ENCODE measurements around the gene LHX8.

The LHX8 gene

GRCh38 chr1:75132812-75133619 lies 1.2 kb upstream of the LHX8 start:
- Histone ChIP-seq H3K9ac (ENCODE audit: low read length in 5 of 5) (no peak overlapping the region), H3K36me3 (ENCODE audit: control insufficient read depth in 5 of 5, insufficient read depth in 5 of 5, low read length in 5 of 5) (no peaks in the 10 kb centered on the region), H3K4me1 (ENCODE audit: control insufficient read depth in 5 of 5, insufficient read depth in 5 of 5, low read length in 5 of 5) (peaks cover 0 to 22% (median 18%) of the 10 kb centered on the region in 5 donors), H3K27ac (ENCODE audit: low read depth, low read length) (no peak overlapping the region), H3K4me3 (ENCODE audit: low read depth in 1 of 5, low read length in 5 of 5) (no peak overlapping the region), H3K27me3 (ENCODE audit: control insufficient read depth in 5 of 5, insufficient read depth in 4 of 5, low read length in 5 of 5) (peaks cover 72 to 97% (median 93%) of the 10 kb centered on the region in 5 donors), H3K9me3 (ENCODE audit: control insufficient read depth in 5 of 5, low read length in 5 of 5) (no peaks in the 10 kb centered on the region)

GRCh38 chr1:75134647-75135572 lies 722 bp downstream of the LHX8 start:
- peak overlapping the region; percentile 44 to 55 (median 52) for H3K4me3 ChIP-seq (ENCODE audit: low read depth in 1 of 5, low read length in 5 of 5)
- H3K27me3 ChIP-seq (ENCODE audit: control insufficient read depth in 5 of 5, insufficient read depth in 4 of 5, low read length in 5 of 5): peaks cover 53 to 83% (median 78%) of the 10 kb centered on the region in 5 donors
- H3K9ac ChIP-seq (ENCODE audit: low read length in 5 of 5): no peak overlapping the region
- H3K27ac ChIP-seq (ENCODE audit: low read depth, low read length): no peak overlapping the region
- no peaks in the 10 kb centered on the region for H3K9me3 ChIP-seq (ENCODE audit: control insufficient read depth in 5 of 5, low read length in 5 of 5)
- H3K36me3 ChIP-seq (ENCODE audit: control insufficient read depth in 5 of 5, insufficient read depth in 5 of 5, low read length in 5 of 5): no peaks in the 10 kb centered on the region
- peaks cover 0 to 22% (median 18%) of the 10 kb centered on the region in 5 donors for H3K4me1 ChIP-seq (ENCODE audit: control insufficient read depth in 5 of 5, insufficient read depth in 5 of 5, low read length in 5 of 5)

- H3K27me3 ChIP-seq (ENCODE audit: control insufficient read depth in 5 of 5, insufficient read depth in 4 of 5, low read length in 5 of 5): peaks cover 46 to 79% (median 74%) of the 10 kb centered on the region in 5 donors
- no peak overlapping the region for H3K27ac ChIP-seq (ENCODE audit: low read depth, low read length)
- H3K36me3 ChIP-seq (ENCODE audit: control insufficient read depth in 5 of 5, insufficient read depth in 5 of 5, low read length in 5 of 5): no peaks in the 10 kb centered on the region
- no peaks in the 10 kb centered on the region for H3K9me3 ChIP-seq (ENCODE audit: control insufficient read depth in 5 of 5, low read length in 5 of 5)
- peaks cover 0 to 22% (median 18%) of the 10 kb centered on the region in 5 donors for H3K4me1 ChIP-seq (ENCODE audit: control insufficient read depth in 5 of 5, insufficient read depth in 5 of 5, low read length in 5 of 5)
- H3K4me3 ChIP-seq (ENCODE audit: low read depth in 1 of 5, low read length in 5 of 5): peak overlapping the region; percentile 44 to 55 (median 52)
- no peak overlapping the region for H3K9ac ChIP-seq (ENCODE audit: low read length in 5 of 5)
These were observed 1.5 kb downstream of the LHX8 start for GRCh38 chr1:75135573-75136194.

- H3K27ac ChIP-seq (ENCODE audit: low read depth, low read length): no peak overlapping the region
- H3K27me3 ChIP-seq (ENCODE audit: control insufficient read depth in 5 of 5, insufficient read depth in 4 of 5, low read length in 5 of 5): peaks cover 40 to 73% (median 67%) of the 10 kb centered on the region in 5 donors
- H3K4me1 ChIP-seq (ENCODE audit: control insufficient read depth in 5 of 5, insufficient read depth in 5 of 5, low read length in 5 of 5): peaks cover 0 to 22% (median 18%) of the 10 kb centered on the region in 5 donors
- H3K9ac ChIP-seq (ENCODE audit: low read length in 5 of 5): no peak overlapping the region
- peak overlapping the region in 2 of 5 donors; percentile 34 to 57 for H3K4me3 ChIP-seq (ENCODE audit: low read depth in 1 of 5, low read length in 5 of 5)
- no peaks in the 10 kb centered on the region for H3K36me3 ChIP-seq (ENCODE audit: control insufficient read depth in 5 of 5, insufficient read depth in 5 of 5, low read length in 5 of 5)
- H3K9me3 ChIP-seq (ENCODE audit: control insufficient read depth in 5 of 5, low read length in 5 of 5): no peaks in the 10 kb centered on the region
These were observed 2.1 kb downstream of the LHX8 start for GRCh38 chr1:75136195-75136815.

- H3K9ac ChIP-seq (ENCODE audit: low read length in 5 of 5): no peak overlapping the region
- H3K27ac ChIP-seq (ENCODE audit: low read depth, low read length): no peak overlapping the region
- H3K4me1 ChIP-seq (ENCODE audit: control insufficient read depth in 5 of 5, insufficient read depth in 5 of 5, low read length in 5 of 5): peaks cover 0 to 22% (median 18%) of the 10 kb centered on the region in 5 donors
- no peaks in the 10 kb centered on the region for H3K36me3 ChIP-seq (ENCODE audit: control insufficient read depth in 5 of 5, insufficient read depth in 5 of 5, low read length in 5 of 5)
- H3K9me3 ChIP-seq (ENCODE audit: control insufficient read depth in 5 of 5, low read length in 5 of 5): no peaks in the 10 kb centered on the region
- peaks cover 32 to 65% (median 60%) of the 10 kb centered on the region in 5 donors for H3K27me3 ChIP-seq (ENCODE audit: control insufficient read depth in 5 of 5, insufficient read depth in 4 of 5, low read length in 5 of 5)
- H3K4me3 ChIP-seq (ENCODE audit: low read depth in 1 of 5, low read length in 5 of 5): no peak overlapping the region
These were observed 2.9 kb downstream of the LHX8 start for GRCh38 chr1:75136921-75137641.

- H3K4me1 ChIP-seq (ENCODE audit: control insufficient read depth in 5 of 5, insufficient read depth in 5 of 5, low read length in 5 of 5): no peaks in the 10 kb centered on the region
- H3K9me3 ChIP-seq (ENCODE audit: control insufficient read depth in 5 of 5, low read length in 5 of 5): no peaks in the 10 kb centered on the region
- no peak overlapping the region for H3K4me3 ChIP-seq (ENCODE audit: low read depth in 1 of 5, low read length in 5 of 5)
- H3K27ac ChIP-seq (ENCODE audit: low read depth, low read length): no peak overlapping the region
- peaks cover 0 to 4% (median 0%) of the 10 kb centered on the region in 5 donors for H3K27me3 ChIP-seq (ENCODE audit: control insufficient read depth in 5 of 5, insufficient read depth in 4 of 5, low read length in 5 of 5)
- no peak overlapping the region for H3K9ac ChIP-seq (ENCODE audit: low read length in 5 of 5)
- no peaks in the 10 kb centered on the region for H3K36me3 ChIP-seq (ENCODE audit: control insufficient read depth in 5 of 5, insufficient read depth in 5 of 5, low read length in 5 of 5)
These were observed 17.9 kb downstream of the LHX8 start for GRCh38 chr1:75152092-75152491.

- Histone ChIP-seq H3K4me1 (ENCODE audit: control insufficient read depth in 5 of 5, insufficient read depth in 5 of 5, low read length in 5 of 5) (no peaks in the 10 kb centered on the region), H3K27me3 (ENCODE audit: control insufficient read depth in 5 of 5, insufficient read depth in 4 of 5, low read length in 5 of 5) (peaks cover 0 to 3% (median 0%) of the 10 kb centered on the region in 5 donors), H3K9ac (ENCODE audit: low read length in 5 of 5) (no peak overlapping the region), H3K36me3 (ENCODE audit: control insufficient read depth in 5 of 5, insufficient read depth in 5 of 5, low read length in 5 of 5) (no peaks in the 10 kb centered on the region), H3K4me3 (ENCODE audit: low read depth in 1 of 5, low read length in 5 of 5) (no peak overlapping the region), H3K9me3 (ENCODE audit: control insufficient read depth in 5 of 5, low read length in 5 of 5) (no peaks in the 10 kb centered on the region), H3K27ac (ENCODE audit: low read depth, low read length) (no peak overlapping the region)
These were observed 25.0 kb downstream of the LHX8 start for GRCh38 chr1:75159154-75159553.

GRCh38 chr1:75165264-75165663 lies 31.1 kb downstream of the LHX8 start:
- Histone ChIP-seq H3K4me3 (ENCODE audit: low read depth in 1 of 5, low read length in 5 of 5) (no peak overlapping the region), H3K9me3 (ENCODE audit: control insufficient read depth in 5 of 5, low read length in 5 of 5) (no peaks in the 10 kb centered on the region), H3K9ac (ENCODE audit: low read length in 5 of 5) (no peak overlapping the region), H3K36me3 (ENCODE audit: control insufficient read depth in 5 of 5, insufficient read depth in 5 of 5, low read length in 5 of 5) (no peaks in the 10 kb centered on the region), H3K27me3 (ENCODE audit: control insufficient read depth in 5 of 5, insufficient read depth in 4 of 5, low read length in 5 of 5) (no peaks in the 10 kb centered on the region), H3K4me1 (ENCODE audit: control insufficient read depth in 5 of 5, insufficient read depth in 5 of 5, low read length in 5 of 5) (peaks cover 3 to 20% (median 17%) of the 10 kb centered on the region in 5 donors), H3K27ac (ENCODE audit: low read depth, low read length) (no peak overlapping the region)

- H3K4me1 ChIP-seq (ENCODE audit: control insufficient read depth in 5 of 5, insufficient read depth in 5 of 5, low read length in 5 of 5): peaks cover 3 to 22% (median 17%) of the 10 kb centered on the region in 5 donors
These were observed 32.6 kb downstream of the LHX8 start for GRCh38 chr1:75166821-75167220.

More at GRCh38 chr1:75166821-75167220, 32.6 kb downstream of the LHX8 start:
- no peaks in the 10 kb centered on the region for H3K27me3 ChIP-seq (ENCODE audit: control insufficient read depth in 5 of 5, insufficient read depth in 4 of 5, low read length in 5 of 5)
- no peak overlapping the region for H3K4me3 ChIP-seq (ENCODE audit: low read depth in 1 of 5, low read length in 5 of 5)
- no peak overlapping the region for H3K9ac ChIP-seq (ENCODE audit: low read length in 5 of 5)
- H3K27ac ChIP-seq (ENCODE audit: low read depth, low read length): peak overlapping the region; percentile 11
- H3K36me3 ChIP-seq (ENCODE audit: control insufficient read depth in 5 of 5, insufficient read depth in 5 of 5, low read length in 5 of 5): no peaks in the 10 kb centered on the region
- H3K9me3 ChIP-seq (ENCODE audit: control insufficient read depth in 5 of 5, low read length in 5 of 5): no peaks in the 10 kb centered on the region

All from subcutaneous abdominal adipose tissue (tissue), 5 donors.